ENCODE results near the gene ZDHHC11. TPM values are rescaled to one million over a fixed set of nuclear protein-coding genes. Genes with fewer than 3 reads are reported as not detected.
A peak's percentile ranks its signal among the peaks of the same experiment; 100 is the strongest.
"Not testable (repeated sequence)": the region's sequence is repeated elsewhere in the genome, so short reads cannot be mapped to it uniquely, and the experiment has no call there.

ZDHHC11 gene
- total RNA-seq, 1 donor from 2014 or later, result 11.9 TPM

GRCh38 chr5:787857-788233 is 62.9 kb downstream of the ZDHHC11 start:
- intact Hi-C loops (cut with micrococcal nuclease), result not testable (repeated sequence)

DNA sequence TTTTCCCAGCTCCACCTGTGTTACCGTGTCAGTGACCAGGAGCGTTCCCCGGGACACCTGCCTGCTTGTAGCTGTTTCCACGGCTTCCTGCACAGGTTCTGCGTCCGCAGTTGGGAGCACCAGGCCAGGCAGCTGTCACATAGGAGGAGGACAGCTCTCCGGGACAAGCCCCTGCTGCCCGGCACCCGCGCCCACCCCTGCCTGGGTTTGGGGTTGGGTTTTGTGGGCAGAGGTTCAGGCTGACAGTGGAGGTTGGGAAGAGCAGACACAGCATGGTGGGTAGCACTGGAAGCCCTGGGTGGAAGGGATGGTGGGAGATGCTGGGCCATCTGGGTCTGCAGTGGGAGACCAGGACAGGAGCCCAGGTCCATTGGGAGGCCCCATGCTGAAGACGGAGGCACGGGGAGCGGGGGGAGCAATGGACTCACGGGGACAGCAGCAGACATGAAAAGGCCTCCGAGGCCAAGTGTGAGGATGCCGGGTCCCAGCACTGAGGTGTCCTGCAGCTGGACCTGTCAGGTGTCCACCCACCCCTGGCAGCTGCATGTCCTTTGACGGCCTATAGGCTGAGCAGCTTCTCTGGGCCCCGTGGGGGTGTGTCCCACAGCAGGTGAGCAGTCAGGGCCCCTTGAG is 63.4 kb downstream of the ZDHHC11 start:
- H3K4me3 Mint-ChIP-seq (ENCODE audit: low read depth); H3K4me1 Mint-ChIP-seq (ENCODE audit: low read depth); intact Hi-C loops (cut with micrococcal nuclease); H3K36me3 Mint-ChIP-seq (ENCODE audit: low read depth); H3K9me3 Mint-ChIP-seq; H3K27ac Mint-ChIP-seq; DNase-seq (ENCODE audit: low spot score): not testable (repeated sequence)
- peaks cover 18% of the 10 kb centered on the region for H3K27me3 Mint-ChIP-seq (ENCODE audit: low read depth)

More at GRCh38 chr5:787857-788233, 62.9 kb downstream of the ZDHHC11 start:
- not testable (repeated sequence) for H3K27ac Mint-ChIP-seq; H3K4me3 Mint-ChIP-seq (ENCODE audit: low read depth); H3K9me3 Mint-ChIP-seq; DNase-seq (ENCODE audit: low spot score); H3K4me1 Mint-ChIP-seq (ENCODE audit: low read depth); H3K36me3 Mint-ChIP-seq (ENCODE audit: low read depth)
- peaks cover 18% of the 10 kb centered on the region for H3K27me3 Mint-ChIP-seq (ENCODE audit: low read depth)

- intact Hi-C loops (cut with micrococcal nuclease), result not testable (repeated sequence)
These were observed 65.5 kb downstream of the ZDHHC11 start for GRCh38 chr5:785181-785705.

DNA sequence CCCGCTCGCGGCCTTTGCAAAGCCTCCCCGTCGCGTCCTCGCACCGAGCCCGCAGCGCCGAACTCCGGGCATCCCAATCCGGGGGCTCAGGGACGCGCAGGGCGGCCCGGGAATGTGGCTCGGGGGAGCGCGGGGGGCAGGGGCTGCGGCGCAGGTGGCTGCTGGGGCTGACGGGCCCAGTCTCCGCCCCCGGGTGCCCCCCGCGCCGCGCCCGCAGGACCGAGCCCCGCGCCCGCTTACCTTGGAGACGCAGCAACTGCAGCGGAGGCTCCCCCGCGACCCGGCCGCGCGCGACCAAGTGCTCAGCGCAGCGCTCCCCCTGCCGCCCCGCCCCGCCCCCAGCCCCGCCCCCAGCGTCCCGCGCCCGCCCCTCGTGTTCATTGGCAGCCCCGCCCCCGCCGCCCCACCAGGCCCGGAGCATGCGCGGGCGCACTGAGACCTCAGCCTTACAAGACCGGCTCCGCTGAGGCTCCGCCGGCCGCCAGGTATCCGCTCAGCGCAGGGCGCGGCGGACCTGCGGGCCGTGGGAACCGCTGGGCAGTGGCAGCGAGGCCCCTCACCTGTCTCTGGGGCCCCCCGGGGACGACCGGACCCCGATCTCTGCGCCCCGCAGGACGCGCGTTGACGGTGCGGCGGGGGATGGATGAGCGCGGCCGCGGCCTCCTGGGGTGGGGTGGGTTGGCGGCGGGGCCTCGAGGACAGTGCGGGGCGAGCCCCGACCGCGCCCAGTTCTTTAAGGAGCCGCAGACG is 66.2 kb downstream of the ZDHHC11 start, which contains the start of gene ZDHHC11B:
Gene ZDHHC11B (minus strand): TSS at position 302 of the 750 bp plus-strand sequence. CDS start 17,810 bp downstream, outside the sequence.
- H3K36me3 Mint-ChIP-seq (ENCODE audit: low read depth); H3K27ac Mint-ChIP-seq; H3K4me1 Mint-ChIP-seq (ENCODE audit: low read depth); intact Hi-C loops (cut with micrococcal nuclease); H3K27me3 Mint-ChIP-seq (ENCODE audit: low read depth); H3K9me3 Mint-ChIP-seq: not testable (repeated sequence)
- peak; percentile 76 for DNase-seq (ENCODE audit: low spot score)
- H3K4me3 Mint-ChIP-seq (ENCODE audit: low read depth), result peak within 1 kb of the TSS; percentile 75

More at GRCh38 chr5:785181-785705, 65.5 kb downstream of the ZDHHC11 start:
- not testable (repeated sequence) for H3K9me3 Mint-ChIP-seq; H3K4me1 Mint-ChIP-seq (ENCODE audit: low read depth); H3K27me3 Mint-ChIP-seq (ENCODE audit: low read depth); H3K27ac Mint-ChIP-seq; H3K36me3 Mint-ChIP-seq (ENCODE audit: low read depth); DNase-seq (ENCODE audit: low spot score)
- peak overlapping the region; percentile 75 for H3K4me3 Mint-ChIP-seq (ENCODE audit: low read depth)

DNA sequence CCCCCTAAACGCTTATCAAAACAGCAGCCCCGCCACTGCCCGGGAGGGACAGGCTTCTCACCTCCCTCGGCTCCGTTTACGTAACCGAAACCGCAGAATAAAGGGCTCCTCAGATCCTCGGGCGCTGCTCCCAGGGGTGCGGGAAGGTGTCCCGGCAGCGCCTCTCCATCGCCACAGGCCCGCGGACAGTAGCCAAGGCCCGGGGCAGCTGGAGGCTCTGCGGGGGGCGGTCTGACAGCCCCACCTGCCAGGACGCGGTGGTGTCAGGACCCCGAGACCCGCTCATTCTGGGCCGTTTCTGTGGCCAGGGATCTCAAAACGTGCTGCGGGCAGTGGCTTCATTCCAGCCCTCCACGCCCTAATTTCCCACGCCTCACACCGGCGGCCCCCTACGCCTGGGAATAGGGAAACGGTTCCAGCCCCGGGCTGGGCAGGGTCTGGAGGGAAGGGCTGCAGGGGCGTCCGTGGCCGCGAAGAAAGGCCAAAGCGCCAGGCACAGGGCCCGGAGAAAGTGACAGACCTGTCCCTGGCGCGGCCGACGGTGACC is 66.8 kb downstream of the ZDHHC11 start:
- H3K27me3 Mint-ChIP-seq (ENCODE audit: low read depth); H3K36me3 Mint-ChIP-seq (ENCODE audit: low read depth); H3K9me3 Mint-ChIP-seq; H3K27ac Mint-ChIP-seq; H3K4me1 Mint-ChIP-seq (ENCODE audit: low read depth); DNase-seq (ENCODE audit: low spot score); intact Hi-C loops (cut with micrococcal nuclease): not testable (repeated sequence)
- peak overlapping the region; percentile 37 for H3K4me3 Mint-ChIP-seq (ENCODE audit: low read depth)

GRCh38 chr5:783049-783802 is 67.6 kb downstream of the ZDHHC11 start:
- intact Hi-C loops (cut with micrococcal nuclease); H3K9me3 Mint-ChIP-seq; H3K36me3 Mint-ChIP-seq (ENCODE audit: low read depth); H3K4me1 Mint-ChIP-seq (ENCODE audit: low read depth); H3K27me3 Mint-ChIP-seq (ENCODE audit: low read depth); H3K27ac Mint-ChIP-seq; DNase-seq (ENCODE audit: low spot score): not testable (repeated sequence)
- peak overlapping the region; percentile 13 for H3K4me3 Mint-ChIP-seq (ENCODE audit: low read depth)

DNA sequence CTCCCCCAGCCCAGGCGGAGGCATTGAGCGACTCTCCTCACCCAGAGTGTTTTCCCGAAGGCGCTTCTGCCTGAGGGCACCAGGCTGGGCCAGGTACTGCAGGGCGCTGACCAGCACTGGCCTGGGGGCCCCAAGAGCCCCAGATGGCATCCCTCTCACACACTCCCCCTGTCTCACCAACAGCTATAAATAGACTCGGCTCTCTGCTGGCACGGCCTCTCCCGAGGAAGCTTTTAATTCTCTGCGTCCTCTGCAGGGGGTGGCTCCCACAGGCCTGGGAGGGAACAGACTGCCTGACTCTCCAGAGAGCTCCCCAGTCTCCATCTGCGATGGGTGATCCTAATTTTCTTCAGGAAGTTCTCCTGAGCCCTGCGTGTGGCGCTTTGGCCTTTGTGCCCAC is 68.4 kb downstream of the ZDHHC11 start:
- H3K27ac Mint-ChIP-seq; DNase-seq (ENCODE audit: low spot score); H3K4me1 Mint-ChIP-seq (ENCODE audit: low read depth); H3K27me3 Mint-ChIP-seq (ENCODE audit: low read depth); H3K4me3 Mint-ChIP-seq (ENCODE audit: low read depth); H3K9me3 Mint-ChIP-seq; intact Hi-C loops (cut with micrococcal nuclease); H3K36me3 Mint-ChIP-seq (ENCODE audit: low read depth): not testable (repeated sequence)

GRCh38 chr5:780571-780970 is 70.2 kb downstream of the ZDHHC11 start:
- H3K27ac Mint-ChIP-seq; H3K36me3 Mint-ChIP-seq (ENCODE audit: low read depth); H3K4me1 Mint-ChIP-seq (ENCODE audit: low read depth); H3K27me3 Mint-ChIP-seq (ENCODE audit: low read depth); H3K9me3 Mint-ChIP-seq; intact Hi-C loops (cut with micrococcal nuclease); DNase-seq (ENCODE audit: low spot score); H3K4me3 Mint-ChIP-seq (ENCODE audit: low read depth): not testable (repeated sequence)

- intact Hi-C loops (cut with micrococcal nuclease), result loop anchor here (5.0 kb wide), 1 partner anchor 97 kb away; no protein-coding TSS in a partner anchor
- H3K27ac Mint-ChIP-seq; DNase-seq (ENCODE audit: low spot score); H3K36me3 Mint-ChIP-seq (ENCODE audit: low read depth); H3K27me3 Mint-ChIP-seq (ENCODE audit: low read depth); H3K4me1 Mint-ChIP-seq (ENCODE audit: low read depth); H3K4me3 Mint-ChIP-seq (ENCODE audit: low read depth); H3K9me3 Mint-ChIP-seq: not testable (repeated sequence)
These were observed 71.8 kb downstream of the ZDHHC11 start for GRCh38 chr5:778967-779366.

DNA sequence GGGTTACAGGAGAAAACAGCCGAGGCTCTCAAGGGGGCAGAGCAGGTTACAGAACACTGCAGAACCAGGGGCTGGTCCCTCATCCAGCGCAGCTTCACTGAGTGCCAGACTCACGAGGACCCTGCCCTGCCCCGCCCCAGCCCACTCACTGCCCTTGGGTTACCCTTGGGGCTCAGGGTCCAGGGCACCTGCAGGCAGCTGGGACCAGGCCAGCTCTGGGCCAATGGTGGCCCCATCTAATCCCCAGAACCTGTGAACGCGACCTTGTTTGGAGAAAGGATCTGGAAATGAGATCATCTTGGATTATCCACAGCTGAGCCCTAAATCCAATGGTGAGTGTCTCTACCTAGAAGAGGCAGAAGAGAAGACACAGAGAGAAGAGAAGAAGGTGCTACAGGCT is 72.4 kb downstream of the ZDHHC11 start:
- H3K36me3 Mint-ChIP-seq (ENCODE audit: low read depth); H3K4me1 Mint-ChIP-seq (ENCODE audit: low read depth); H3K9me3 Mint-ChIP-seq; H3K27me3 Mint-ChIP-seq (ENCODE audit: low read depth); H3K4me3 Mint-ChIP-seq (ENCODE audit: low read depth); H3K27ac Mint-ChIP-seq; DNase-seq (ENCODE audit: low spot score): not testable (repeated sequence)
- intact Hi-C loops (cut with micrococcal nuclease), result loop anchor here (5.0 kb wide), 1 partner anchor 96 kb away; no protein-coding TSS in a partner anchor

DNA sequence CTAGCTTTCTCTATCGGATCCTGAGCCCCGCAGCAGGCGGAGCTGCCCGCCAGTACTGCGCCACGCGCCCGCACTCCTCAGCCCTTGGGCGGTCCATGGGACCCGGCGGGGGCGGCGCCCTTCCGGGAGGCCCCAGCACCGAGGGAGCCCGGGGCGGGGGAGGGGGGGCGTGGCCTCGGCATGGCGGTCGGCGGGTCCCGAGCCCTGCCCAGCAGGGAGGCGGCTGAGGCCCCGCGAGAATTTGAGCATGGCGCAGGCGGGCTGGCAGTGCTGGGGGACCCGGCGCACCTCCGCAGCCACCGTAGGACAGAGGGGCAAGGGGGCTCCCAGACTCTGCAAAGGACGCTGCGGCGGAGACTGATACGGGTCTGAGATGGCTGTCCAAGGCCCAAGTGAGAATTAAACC is 73.0 kb downstream of the ZDHHC11 start:
- intact Hi-C loops (cut with micrococcal nuclease), result loop anchor here (5.0 kb wide), 1 partner anchor 95 kb away; no protein-coding TSS in a partner anchor
- no peak for DNase-seq (ENCODE audit: low spot score)
- H3K27me3 Mint-ChIP-seq (ENCODE audit: low read depth), result no peaks in the 10 kb centered on the region
- H3K36me3 Mint-ChIP-seq (ENCODE audit: low read depth), result no peaks in the 10 kb centered on the region
- H3K9me3 Mint-ChIP-seq, result no peaks in the 10 kb centered on the region
- no peaks in the 10 kb centered on the region for H3K4me1 Mint-ChIP-seq (ENCODE audit: low read depth)
- no peak overlapping the region for H3K4me3 Mint-ChIP-seq (ENCODE audit: low read depth)
- H3K27ac Mint-ChIP-seq, result no peak overlapping the region

DNA sequence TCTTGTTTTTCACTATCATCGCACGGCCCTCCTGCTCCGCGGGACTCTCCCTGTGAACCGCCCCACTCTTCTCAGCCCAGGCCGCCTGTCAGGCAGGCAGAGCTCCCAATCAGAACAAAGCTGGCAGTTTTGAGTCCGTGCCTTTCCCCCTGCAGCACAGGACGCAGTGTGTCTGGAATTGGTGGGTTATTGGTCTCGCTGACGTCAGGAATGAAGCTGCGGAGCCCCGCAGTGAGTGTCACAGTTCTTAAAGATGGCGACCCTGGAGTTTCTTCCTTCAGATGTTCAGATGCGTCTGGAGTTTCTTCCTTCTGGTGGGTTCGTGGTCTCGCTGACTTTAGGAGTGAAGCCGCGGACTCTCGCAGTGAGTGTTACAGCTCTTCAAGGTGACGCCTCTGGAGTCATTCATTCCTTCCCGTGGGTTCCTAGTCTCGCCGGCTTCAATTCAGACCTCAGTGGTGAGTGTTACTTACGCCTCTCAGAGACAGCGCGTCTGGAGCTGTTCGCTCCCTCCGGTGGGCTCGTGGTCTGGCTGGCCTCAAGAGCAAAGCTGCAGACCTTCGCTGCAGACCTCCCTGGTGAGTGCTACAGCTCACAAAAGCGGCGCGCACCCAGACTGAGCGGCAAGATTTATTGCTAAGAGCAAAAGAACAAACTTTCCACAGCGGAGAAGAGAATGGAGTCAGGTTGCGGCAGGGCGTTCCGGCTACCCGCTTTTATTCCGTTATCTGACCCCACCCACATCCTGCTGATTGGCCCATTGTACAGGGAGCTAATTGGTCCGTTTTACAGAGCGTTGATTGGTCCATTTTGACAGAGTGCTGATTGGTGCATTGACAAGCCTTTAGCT is 73.7 kb downstream of the ZDHHC11 start:
- H3K27me3 Mint-ChIP-seq (ENCODE audit: low read depth), result no peaks in the 10 kb centered on the region
- no peak overlapping the region for H3K4me3 Mint-ChIP-seq (ENCODE audit: low read depth)
- H3K4me1 Mint-ChIP-seq (ENCODE audit: low read depth), result no peaks in the 10 kb centered on the region
- DNase-seq (ENCODE audit: low spot score), result no peak
- no peak overlapping the region for H3K27ac Mint-ChIP-seq
- intact Hi-C loops (cut with micrococcal nuclease), result loop anchor here (5.0 kb wide), 1 partner anchor 95 kb away; no protein-coding TSS in a partner anchor
- no peaks in the 10 kb centered on the region for H3K36me3 Mint-ChIP-seq (ENCODE audit: low read depth)
- H3K9me3 Mint-ChIP-seq, result no peaks in the 10 kb centered on the region

Data from activated T-helper 2 cell treated with anti-CD3 and anti-CD28 coated beads, Interferon-gamma antibody, Interleukin-2, Interleukin-4, amounts not matched to agents 10 μg/mL and 5 μg/mL and 100 μg/mL, durations not matched to agents 14 hours and 24 hours and 36 hours (primary cell).